OCI-LY7 (cell line): ENCODE measurements around the gene SNAP91.

ENCODE experiments used
- CTCF ChIP-seq: fragments of 200-600 bp; sonication (generic); conservative IDR thresholded peaks from 2 replicates; pipeline ENCODE4 v1.5.1; 2014; ENCODE audit warnings: mild to moderate bottlenecking, antibody characterized with exemption, low read length, moderate library complexity, mixed read lengths
- EZH2phosphoT487 ChIP-seq: fragments of 200-600 bp; sonication (generic); IDR thresholded peaks from 2 replicates; pipeline ENCODE4 v1.6.1; 2018; ENCODE audit warnings: low read depth, borderline replicate concordance, mild to moderate bottlenecking, mixed run types, antibody characterized with exemption, low read length, moderate library complexity, mixed read lengths

- TF ChIP-seq CTCF, result no peak
- TF ChIP-seq EZH2phosphoT487, result no peak
Observed at GRCh38 chr6:83594941-83595340, 114.0 kb downstream of the SNAP91 start.
